HG02870 (cell line): Measurements from ENCODE around the gene DDX31.
"Not testable (repeated sequence)": the region's sequence is repeated elsewhere in the genome, so short reads cannot be mapped to it uniquely, and the experiment has no call there.

Experiments used
- ATAC-seq: cut with Tn5 transposase; IDR thresholded peaks from one replicate; pipeline ENCODE4 v1.9.1; 2021; ENCODE audit warnings: mild to moderate bottlenecking, moderate library complexity; ENCODE audit not compliant: unreplicated experiment

Gene DDX31

GRCh38 chr9:132669698-132670456 is at the start of gene DDX31:
DDX31 (minus strand) TSS chr9:132669983; CDS start chr9:132669934, 49 bp downstream.
- peak; percentile 69 for ATAC-seq

DNA sequence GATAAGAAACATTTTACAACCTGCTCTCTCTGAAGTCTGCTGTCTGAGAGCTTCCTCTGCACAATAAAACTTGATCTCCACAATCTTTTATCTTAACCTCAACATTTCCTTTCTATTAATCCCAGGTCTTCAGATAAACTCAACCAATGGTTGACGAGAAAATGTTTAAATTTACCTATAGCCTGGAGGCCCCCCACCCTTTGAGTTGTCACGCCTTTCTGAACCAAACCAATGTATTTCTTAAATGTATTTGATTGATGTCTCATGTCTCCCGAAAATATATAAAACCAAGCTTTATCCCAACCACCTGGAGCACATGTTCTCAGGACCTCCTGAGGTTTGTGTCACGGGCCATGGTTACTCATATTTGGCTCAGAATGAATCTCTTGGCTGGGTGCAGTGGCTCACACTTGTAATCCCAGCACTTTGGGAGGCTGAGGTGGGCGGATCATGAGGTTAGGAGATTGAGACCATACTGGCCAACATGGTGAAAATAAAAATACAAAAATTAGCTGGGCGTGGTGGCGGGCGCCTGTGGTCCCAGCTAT is 48.7 kb upstream of the DDX31 start:
- ATAC-seq = not testable (repeated sequence)

DNA sequence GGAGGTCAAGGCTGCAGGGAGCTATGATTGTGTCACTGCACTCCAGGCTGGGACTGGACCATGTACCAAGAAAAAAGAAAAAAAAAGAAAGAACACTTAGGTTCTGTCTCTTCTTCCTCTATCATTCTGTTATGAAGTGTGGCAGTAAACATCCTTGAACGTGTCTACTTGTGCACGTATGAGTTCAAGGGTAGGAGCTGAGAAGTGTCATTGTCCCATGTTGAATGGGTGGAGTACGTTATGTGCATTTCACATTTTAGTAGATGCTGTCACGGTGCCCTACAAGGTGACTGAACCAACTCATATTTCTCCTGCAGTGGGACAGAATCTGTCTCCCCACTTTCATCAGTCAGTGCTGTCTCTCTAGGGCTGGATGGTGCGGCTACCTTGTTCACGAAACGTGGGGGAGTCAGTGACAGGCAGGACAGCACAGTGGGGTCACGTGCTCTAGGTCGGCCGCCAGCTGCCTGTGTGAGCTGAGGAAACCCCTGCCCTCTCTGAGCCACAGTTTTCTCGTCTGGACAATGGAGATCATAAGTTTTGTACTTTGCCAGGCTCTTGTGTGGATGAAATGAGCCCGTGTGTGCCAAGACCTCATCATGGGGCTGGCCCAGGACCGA is 47.7 kb upstream of the DDX31 start:
- ATAC-seq = no peak

- no peak for ATAC-seq
Observed at GRCh38 chr9:132716007-132716406, 46.2 kb upstream of the DDX31 start.

- no peak for ATAC-seq
Observed at GRCh38 chr9:132712753-132713152, 43.0 kb upstream of the DDX31 start.

DNA sequence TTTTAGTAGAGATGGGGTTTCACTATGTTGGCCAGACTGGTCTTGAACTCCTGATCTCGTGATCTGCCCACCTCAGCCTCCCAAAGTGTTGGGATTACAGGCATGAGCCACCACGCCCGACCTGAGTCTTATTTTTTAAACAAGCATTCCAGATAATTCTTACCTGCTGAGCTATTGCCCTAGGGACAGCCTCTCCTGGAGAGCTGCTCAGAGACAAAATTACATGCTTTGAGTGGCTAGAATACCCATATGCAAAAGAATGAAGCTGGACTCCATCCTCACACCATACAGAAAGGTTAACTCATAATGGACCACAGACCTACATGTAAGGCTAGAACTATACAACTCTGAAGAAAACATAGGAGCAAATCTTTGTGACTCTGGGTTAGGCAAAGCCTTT is 42.1 kb upstream of the DDX31 start:
- no peak for ATAC-seq

DNA sequence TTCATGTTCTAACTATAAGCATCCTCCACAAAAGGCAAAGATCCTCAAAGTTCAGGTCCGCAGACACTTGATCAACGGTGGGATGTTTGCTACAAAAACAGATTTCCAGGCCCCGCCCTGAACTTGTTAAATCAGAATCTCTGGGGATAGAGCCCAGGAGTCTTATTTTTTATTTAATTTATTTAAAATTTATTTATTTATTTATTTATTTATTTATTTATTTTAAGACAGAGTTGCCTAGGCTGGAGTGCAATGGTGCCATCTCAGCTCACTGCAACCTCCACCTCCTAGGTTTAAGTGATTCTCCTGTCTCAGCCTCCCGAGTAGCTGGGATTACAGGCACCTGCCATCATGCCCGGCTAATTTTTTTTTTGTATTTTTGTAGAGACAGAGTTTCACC is 41.4 kb upstream of the DDX31 start:
- ATAC-seq = not testable (repeated sequence)

- no peak for ATAC-seq
Observed at GRCh38 chr9:132710333-132710732, 40.5 kb upstream of the DDX31 start.

GRCh38 chr9:132708769-132709430 is 39.1 kb upstream of the DDX31 start:
- no peak for ATAC-seq

DNA sequence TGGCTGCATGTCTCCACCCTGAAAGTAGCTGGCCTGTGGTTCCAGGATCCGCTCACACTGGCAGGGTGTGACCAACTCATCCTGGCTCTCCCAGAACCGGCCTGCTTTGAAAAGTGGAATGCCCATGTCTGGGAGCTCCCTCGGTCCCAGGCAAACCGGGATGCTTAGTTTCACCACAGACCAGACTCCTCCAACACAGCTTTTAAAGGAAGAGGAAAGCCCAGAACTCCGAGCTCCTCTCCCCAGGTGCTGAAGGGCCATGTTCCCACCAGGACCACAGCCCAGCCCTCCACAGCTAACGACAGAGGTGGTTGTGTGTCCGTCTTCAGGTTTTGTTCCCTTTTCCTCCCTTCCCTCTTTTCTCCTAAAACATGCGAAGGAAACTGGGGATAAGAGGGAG is 38.5 kb upstream of the DDX31 start:
- ATAC-seq = no peak

- no peak for ATAC-seq
Observed at GRCh38 chr9:132703336-132703735, 33.6 kb upstream of the DDX31 start.

- no peak for ATAC-seq
Observed at GRCh38 chr9:132702254-132702653, 32.5 kb upstream of the DDX31 start.

DNA sequence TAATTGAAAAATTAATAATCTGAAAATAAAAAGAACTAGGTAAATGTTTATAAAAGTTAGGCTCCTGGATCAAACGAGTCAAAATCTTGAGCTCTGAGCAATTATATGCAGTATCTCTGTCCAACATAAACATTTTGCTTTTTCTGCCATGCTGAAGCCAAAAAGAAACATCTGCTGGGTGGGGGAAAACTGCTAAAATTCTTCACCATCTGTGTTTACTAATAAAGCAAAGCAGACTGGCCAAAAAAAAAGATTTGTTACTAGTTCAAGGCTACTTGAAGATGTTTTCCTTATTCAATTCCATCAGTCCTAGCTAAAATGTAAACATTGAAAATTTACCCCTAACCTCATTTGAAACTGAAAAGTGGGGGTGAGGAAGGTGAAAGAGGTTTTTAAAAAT is 30.2 kb upstream of the DDX31 start:
- ATAC-seq = no peak

DNA sequence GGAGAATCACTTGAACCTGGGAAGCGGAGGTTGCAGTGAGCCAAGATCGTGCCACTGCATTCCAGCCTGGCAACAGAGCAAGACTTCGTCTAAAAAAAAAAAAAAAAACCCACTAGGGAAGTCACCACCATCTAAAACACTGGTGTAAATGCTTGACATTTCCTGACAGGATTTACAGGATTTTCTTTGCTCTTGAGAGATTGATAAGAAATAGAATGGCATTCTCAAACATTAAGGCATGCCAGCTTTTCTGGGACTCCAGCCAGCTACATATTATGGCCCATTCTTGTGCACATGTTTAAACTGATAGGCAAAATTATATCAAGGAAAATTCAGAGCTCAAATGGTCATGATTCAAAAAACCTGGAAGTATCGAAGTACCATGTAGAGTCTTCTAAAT is 29.2 kb upstream of the DDX31 start:
- ATAC-seq = no peak

- no peak for ATAC-seq
Observed at GRCh38 chr9:132697230-132697629, 27.4 kb upstream of the DDX31 start.

GRCh38 chr9:132694144-132694543 is 24.4 kb upstream of the DDX31 start:
- ATAC-seq = no peak

GRCh38 chr9:132690696-132691095 is 20.9 kb upstream of the DDX31 start:
- ATAC-seq = no peak

DNA sequence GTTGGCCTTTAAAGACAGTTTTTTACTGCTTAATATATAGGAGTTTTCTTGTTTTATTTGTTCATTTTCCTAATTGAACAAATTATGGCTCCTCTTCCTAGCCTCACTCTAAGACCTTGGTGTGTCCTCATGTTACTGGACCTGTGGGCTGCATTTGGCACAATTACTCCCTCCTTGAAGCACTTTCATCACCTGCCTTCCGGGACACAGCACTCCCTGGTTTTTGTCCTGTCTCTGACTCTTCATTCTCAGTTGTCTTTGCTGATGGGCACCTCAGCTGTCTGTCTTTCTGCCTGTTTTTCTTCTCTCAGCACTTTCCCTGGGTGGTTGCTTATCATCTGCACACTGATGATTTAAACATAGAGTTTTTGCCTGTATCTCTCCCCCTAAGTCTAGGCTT is 14.1 kb upstream of the DDX31 start:
- ATAC-seq = no peak

GRCh38 chr9:132681561-132681960 is 11.8 kb upstream of the DDX31 start:
- no peak for ATAC-seq

DNA sequence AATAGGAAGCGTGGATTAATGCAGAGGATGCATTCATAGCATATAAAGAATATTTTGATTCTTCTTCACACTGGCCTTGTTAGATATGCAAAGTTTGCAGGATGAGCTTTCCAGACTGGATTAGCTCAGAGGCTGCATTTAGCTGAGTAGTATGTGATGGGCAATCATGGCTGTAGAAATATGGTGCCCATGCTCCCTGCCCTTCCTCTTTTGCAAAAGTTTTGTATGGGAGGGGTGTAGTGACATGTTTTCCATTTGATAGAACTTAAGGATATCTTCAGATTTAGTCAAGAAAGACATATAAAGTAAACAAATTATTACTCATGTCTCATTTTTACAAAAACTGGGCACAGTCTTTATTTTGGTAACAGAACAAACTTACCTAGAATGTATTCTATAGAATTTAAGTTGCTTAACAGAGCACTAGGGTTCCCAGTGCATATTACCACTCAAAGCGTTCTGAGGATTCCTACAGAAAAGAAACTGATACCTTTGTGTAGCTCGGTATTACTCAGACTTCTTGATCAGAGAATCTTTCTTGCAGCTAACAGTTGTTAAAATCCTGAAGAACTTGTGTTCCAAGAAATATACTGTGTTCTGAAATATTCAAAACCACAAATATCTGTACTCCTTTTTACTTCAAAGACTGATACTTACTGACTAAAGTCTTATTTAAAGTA is 10.3 kb upstream of the DDX31 start:
- no peak for ATAC-seq

DNA sequence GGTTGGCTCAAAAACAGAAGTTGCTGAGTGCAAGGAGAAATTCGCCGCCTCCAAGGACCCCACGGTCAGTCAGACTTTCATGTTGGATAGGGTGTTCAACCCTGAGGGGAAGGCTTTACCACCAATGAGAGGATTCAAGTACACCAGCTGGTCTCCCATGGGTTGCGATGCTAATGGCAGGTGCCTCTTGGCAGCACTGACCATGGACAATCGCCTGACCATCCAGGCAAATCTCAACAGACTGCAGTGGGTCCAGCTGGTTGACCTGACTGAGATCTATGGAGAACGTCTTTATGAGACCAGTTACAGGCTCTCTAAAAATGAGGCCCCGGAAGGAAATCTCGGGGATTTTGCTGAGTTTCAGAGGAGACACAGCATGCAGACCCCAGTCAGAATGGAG is 8.2 kb upstream of the DDX31 start:
- no peak for ATAC-seq
